HG03108 (cell line): ENCODE measurements around the gene OSBPL5.

Experiments used
- ATAC-seq: cut with Tn5 transposase; IDR thresholded peaks from one replicate; pipeline ENCODE4 v1.9.1; 2021; ENCODE audit warnings: moderate library complexity; ENCODE audit not compliant: unreplicated experiment

OSBPL5 gene

GRCh38 chr11:3041699-3042441, 123.2 kb downstream of the OSBPL5 start:
- no peak for ATAC-seq

- ATAC-seq, result no peak
Measured at GRCh38 chr11:3040881-3041280, 124.2 kb downstream of the OSBPL5 start.

- ATAC-seq, result no peak
Measured at GRCh38 chr11:3037945-3038271, 127.2 kb downstream of the OSBPL5 start.
